Activated naive CD4-positive, alpha-beta T cell treated with anti-CD3 and anti-CD28 coated beads, Interleukin-2, amount 10 ng/mL, durations not matched to agents 7 days and 5 days (primary cell): Measurements from ENCODE around the gene NUP58.
"Not testable (repeated sequence)": the region's sequence is repeated elsewhere in the genome, so short reads cannot be mapped to it uniquely, and the experiment has no call there.

Source experiments
- CTCF ChIA-PET: fragments of 350-600 bp; sonication (Branson Sonifier 250); formaldehyde crosslinking; loops from one replicate; lab custom pipeline; 2021; ENCODE audit warnings: antibody characterized with exemption; lab: Charles Lee
- DNase-seq: peaks from one replicate; pipeline ENCODE4 v3.0.0-alpha.2; 2020
- H3K27ac Mint-ChIP-seq: one replicate; pipeline ENCODE4 v1.8.0; 2021; ENCODE audit warnings: mild to moderate bottlenecking, moderate library complexity, mixed read lengths
- H3K27me3 Mint-ChIP-seq: one replicate; pipeline ENCODE4 v1.8.0; 2021; ENCODE audit warnings: mild to moderate bottlenecking, mixed read lengths
- H3K36me3 Mint-ChIP-seq: one replicate; pipeline ENCODE4 v1.8.0; 2021; ENCODE audit warnings: mixed read lengths
- H3K4me1 Mint-ChIP-seq: one replicate; pipeline ENCODE4 v1.8.0; 2021; ENCODE audit warnings: mixed read lengths
- H3K4me3 Mint-ChIP-seq: one replicate; pipeline ENCODE4 v1.8.0; 2021; ENCODE audit warnings: mild to moderate bottlenecking, moderate library complexity, mixed read lengths
- H3K9me3 Mint-ChIP-seq: one replicate; pipeline ENCODE4 v1.8.0; 2021; ENCODE audit warnings: mixed read lengths

The NUP58 gene

GRCh38 chr13:25330541-25330940 is 29.1 kb downstream of the NUP58 start:
- H3K9me3 Mint-ChIP-seq, result no peaks in the 10 kb centered on the region
- no peak overlapping the region for H3K4me3 Mint-ChIP-seq
- no peaks in the 10 kb centered on the region for H3K4me1 Mint-ChIP-seq
- peaks cover 42% of the 10 kb centered on the region for H3K36me3 Mint-ChIP-seq
- no peaks in the 10 kb centered on the region for H3K27me3 Mint-ChIP-seq
- no peak for DNase-seq
- H3K27ac Mint-ChIP-seq, result no peak overlapping the region
- CTCF ChIA-PET, result no interaction called here

GRCh38 chr13:25335856-25336255 is 34.4 kb downstream of the NUP58 start:
- DNase-seq, result no peak
- no peaks in the 10 kb centered on the region for H3K27me3 Mint-ChIP-seq
- H3K36me3 Mint-ChIP-seq, result peaks cover 42% of the 10 kb centered on the region
- H3K9me3 Mint-ChIP-seq, result no peaks in the 10 kb centered on the region
- CTCF ChIA-PET, result interaction anchor here (0.7 kb wide), 1 partner anchor 48 kb away, joined by 3 read pairs; no protein-coding TSS in a partner anchor
- H3K4me1 Mint-ChIP-seq, result no peaks in the 10 kb centered on the region
- no peak overlapping the region for H3K27ac Mint-ChIP-seq
- H3K4me3 Mint-ChIP-seq, result no peak overlapping the region

- Mint-ChIP-seq H3K4me1 (no peaks in the 10 kb centered on the region), H3K9me3 (no peaks in the 10 kb centered on the region), H3K36me3 (peaks cover 11% of the 10 kb centered on the region), H3K4me3 (no peak overlapping the region), H3K27me3 (no peaks in the 10 kb centered on the region), H3K27ac (no peak overlapping the region)
- no peak for DNase-seq
- CTCF ChIA-PET, result no interaction called here
These were observed 44.2 kb downstream of the NUP58 start for GRCh38 chr13:25345576-25345975.

- H3K27ac Mint-ChIP-seq, result no peak overlapping the region
- H3K36me3 Mint-ChIP-seq, result peaks cover 10% of the 10 kb centered on the region
- DNase-seq, result no peak
- no peak overlapping the region for H3K4me3 Mint-ChIP-seq
- H3K4me1 Mint-ChIP-seq, result no peaks in the 10 kb centered on the region
- H3K9me3 Mint-ChIP-seq, result no peaks in the 10 kb centered on the region
- CTCF ChIA-PET, result no interaction called here
- H3K27me3 Mint-ChIP-seq, result no peaks in the 10 kb centered on the region
These were observed 45.7 kb downstream of the NUP58 start for GRCh38 chr13:25347151-25347550.

- Mint-ChIP-seq H3K4me3 (no peak overlapping the region), H3K36me3 (no peaks in the 10 kb centered on the region), H3K27ac (no peak overlapping the region), H3K4me1 (no peaks in the 10 kb centered on the region), H3K9me3 (no peaks in the 10 kb centered on the region), H3K27me3 (peaks cover 21% of the 10 kb centered on the region)
- CTCF ChIA-PET, result no interaction called here
- no peak for DNase-seq
These were observed 50.0 kb downstream of the NUP58 start for GRCh38 chr13:25351404-25351803.

GRCh38 chr13:25352230-25352629 is 50.8 kb downstream of the NUP58 start:
- Mint-ChIP-seq H3K36me3 (no peaks in the 10 kb centered on the region), H3K9me3 (no peaks in the 10 kb centered on the region), H3K27me3 (peaks cover 21% of the 10 kb centered on the region), H3K27ac (no peak overlapping the region), H3K4me1 (no peaks in the 10 kb centered on the region), H3K4me3 (no peak overlapping the region)
- no peak for DNase-seq
- CTCF ChIA-PET, result no interaction called here

GRCh38 chr13:25352806-25353205 is 51.4 kb downstream of the NUP58 start:
- no peaks in the 10 kb centered on the region for H3K9me3 Mint-ChIP-seq

GRCh38 chr13:25353344-25353743 is 51.9 kb downstream of the NUP58 start:
- Mint-ChIP-seq H3K27me3 (peaks cover 25% of the 10 kb centered on the region), H3K9me3 (no peaks in the 10 kb centered on the region), H3K4me1 (no peaks in the 10 kb centered on the region), H3K4me3 (no peak overlapping the region), H3K27ac (no peak overlapping the region), H3K36me3 (no peaks in the 10 kb centered on the region)
- CTCF ChIA-PET, result no interaction called here
- DNase-seq, result no peak

More at GRCh38 chr13:25352806-25353205, 51.4 kb downstream of the NUP58 start:
- H3K4me1 Mint-ChIP-seq, result no peaks in the 10 kb centered on the region
- no peak overlapping the region for H3K27ac Mint-ChIP-seq
- H3K27me3 Mint-ChIP-seq, result peaks cover 25% of the 10 kb centered on the region
- CTCF ChIA-PET, result no interaction called here
- DNase-seq, result no peak
- H3K4me3 Mint-ChIP-seq, result no peak overlapping the region
- H3K36me3 Mint-ChIP-seq, result no peaks in the 10 kb centered on the region

- no peaks in the 10 kb centered on the region for H3K9me3 Mint-ChIP-seq
- no peaks in the 10 kb centered on the region for H3K4me1 Mint-ChIP-seq
- DNase-seq, result no peak
- H3K4me3 Mint-ChIP-seq, result no peak overlapping the region
- CTCF ChIA-PET, result no interaction called here
- no peaks in the 10 kb centered on the region for H3K36me3 Mint-ChIP-seq
- peaks cover 25% of the 10 kb centered on the region for H3K27me3 Mint-ChIP-seq
- no peak overlapping the region for H3K27ac Mint-ChIP-seq
These were observed 53.0 kb downstream of the NUP58 start for GRCh38 chr13:25354377-25354776.

GRCh38 chr13:25360443-25360842 is 59.0 kb downstream of the NUP58 start:
- DNase-seq, H3K4me3 Mint-ChIP-seq, H3K27ac Mint-ChIP-seq, H3K27me3 Mint-ChIP-seq, H3K4me1 Mint-ChIP-seq, H3K36me3 Mint-ChIP-seq, CTCF ChIA-PET, H3K9me3 Mint-ChIP-seq: not testable (repeated sequence)

- Mint-ChIP-seq H3K4me3 (no peak overlapping the region), H3K27me3 (peaks cover 40% of the 10 kb centered on the region), H3K36me3 (no peaks in the 10 kb centered on the region), H3K9me3 (no peaks in the 10 kb centered on the region), H3K27ac (no peak overlapping the region), H3K4me1 (no peaks in the 10 kb centered on the region)
- CTCF ChIA-PET, result interaction anchor here (2.0 kb wide), 1 partner anchor 10 kb away, joined by 6 read pairs; no protein-coding TSS in a partner anchor
- no peak for DNase-seq
These were observed 64.4 kb downstream of the NUP58 start for GRCh38 chr13:25365720-25366235.

GRCh38 chr13:25371158-25371874 is 69.9 kb downstream of the NUP58 start:
- peak overlapping the region; percentile 17 for H3K4me3 Mint-ChIP-seq
- peaks cover 7% of the 10 kb centered on the region for H3K4me1 Mint-ChIP-seq
- no peak for DNase-seq
- H3K27me3 Mint-ChIP-seq, result peaks cover 83% of the 10 kb centered on the region
- H3K9me3 Mint-ChIP-seq, result no peaks in the 10 kb centered on the region
- no peak overlapping the region for H3K27ac Mint-ChIP-seq
- CTCF ChIA-PET, result no interaction called here
- no peaks in the 10 kb centered on the region for H3K36me3 Mint-ChIP-seq

- H3K36me3 Mint-ChIP-seq, result no peaks in the 10 kb centered on the region
- H3K27ac Mint-ChIP-seq, result no peak within 1 kb of the TSS
- H3K4me1 Mint-ChIP-seq, result peaks cover 7% of the 10 kb centered on the region
- peak within 1 kb of the TSS; percentile 17 for H3K4me3 Mint-ChIP-seq
- peaks cover 83% of the 10 kb centered on the region for H3K27me3 Mint-ChIP-seq
- CTCF ChIA-PET, result no interaction called here
- DNase-seq, result no peak
- no peaks in the 10 kb centered on the region for H3K9me3 Mint-ChIP-seq
These were observed 70.5 kb downstream of the NUP58 start, which contains the start of gene ATP8A2 for GRCh38 chr13:25371875-25372283. Gene ATP8A2 (plus strand): TSS chr13:25371974. CDS start chr13:25372213, 239 bp downstream.

GRCh38 chr13:25372284-25373081 is 71.1 kb downstream of the NUP58 start:
- Mint-ChIP-seq H3K4me1 (peaks cover 7% of the 10 kb centered on the region), H3K27me3 (peaks cover 83% of the 10 kb centered on the region), H3K27ac (no peak overlapping the region), H3K9me3 (no peaks in the 10 kb centered on the region), H3K36me3 (no peaks in the 10 kb centered on the region), H3K4me3 (peak overlapping the region; percentile 3)
- CTCF ChIA-PET, result no interaction called here
- no peak for DNase-seq
